Epidermal melanocyte (primary cell): ENCODE measurements around the gene SLC12A2.

Experiments
- DNase-seq: peaks from one replicate; pipeline ENCODE4 v3.0.0; 2011; ENCODE audit warnings: low spot score; ENCODE audit not compliant: insufficient read length

Gene SLC12A2

GRCh38 chr5:128163991-128164390 lies 80.4 kb downstream of the SLC12A2 start:
- no peak for DNase-seq

DNA sequence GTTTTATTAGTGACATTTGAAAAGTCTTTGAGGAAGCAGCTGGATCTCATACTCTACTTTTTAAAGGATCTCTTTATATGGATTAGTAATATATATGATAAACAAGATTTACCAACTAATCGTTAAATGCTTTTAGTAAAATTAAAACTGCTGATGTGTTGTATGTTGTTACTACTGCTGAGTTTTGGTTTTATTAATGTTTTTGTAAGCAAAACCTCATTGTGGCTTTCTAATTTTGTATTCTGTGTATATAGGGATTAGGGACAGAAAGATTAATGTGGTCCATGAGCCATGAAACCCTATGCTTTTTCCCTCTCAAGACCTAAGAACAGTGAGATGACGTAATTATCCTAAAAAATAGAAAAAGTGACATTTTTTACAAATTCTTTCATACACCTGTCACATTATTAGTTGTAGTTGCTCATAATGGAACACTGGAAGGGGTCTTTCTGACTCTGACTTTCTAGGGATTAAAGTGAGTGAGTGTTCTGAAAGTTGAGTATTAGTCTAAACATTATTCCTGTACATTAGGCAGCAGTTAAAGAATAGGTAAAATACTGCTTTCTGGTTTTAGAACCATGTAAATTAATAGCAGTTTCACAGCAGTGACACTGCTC lies 85.9 kb downstream of the SLC12A2 start:
- DNase-seq: no peak

DNA sequence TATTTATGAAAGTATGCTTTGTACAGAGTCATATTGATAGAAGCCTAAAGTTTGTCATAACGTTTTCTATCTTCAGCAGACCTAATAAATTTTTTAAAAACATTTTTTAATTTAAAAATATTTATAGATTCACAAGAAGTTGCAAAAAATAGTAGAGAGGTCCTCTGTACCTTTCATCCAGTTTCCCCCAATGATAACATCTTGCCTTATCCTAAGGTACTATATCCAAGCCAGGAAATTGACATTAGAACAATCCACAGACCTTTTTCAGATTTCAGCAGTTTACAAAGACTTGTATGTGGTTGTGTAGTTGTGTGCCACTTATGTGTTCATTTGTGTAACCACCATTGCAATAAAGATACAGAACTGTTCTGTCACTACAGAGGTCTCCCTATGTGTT lies 88.5 kb downstream of the SLC12A2 start:
- DNase-seq: no peak

- DNase-seq: no peak
These were observed 91.4 kb downstream of the SLC12A2 start for GRCh38 chr5:128174951-128175350.

GRCh38 chr5:128192368-128192767 lies 108.8 kb downstream of the SLC12A2 start:
- DNase-seq: no peak

GRCh38 chr5:128193665-128194390 lies 110.3 kb downstream of the SLC12A2 start:
- no peak for DNase-seq

GRCh38 chr5:128195316-128195715 lies 111.8 kb downstream of the SLC12A2 start:
- no peak for DNase-seq

GRCh38 chr5:128196080-128196479 lies 112.5 kb downstream of the SLC12A2 start:
- DNase-seq: no peak

GRCh38 chr5:128196791-128197190 lies 113.2 kb downstream of the SLC12A2 start:
- DNase-seq: no peak

DNA sequence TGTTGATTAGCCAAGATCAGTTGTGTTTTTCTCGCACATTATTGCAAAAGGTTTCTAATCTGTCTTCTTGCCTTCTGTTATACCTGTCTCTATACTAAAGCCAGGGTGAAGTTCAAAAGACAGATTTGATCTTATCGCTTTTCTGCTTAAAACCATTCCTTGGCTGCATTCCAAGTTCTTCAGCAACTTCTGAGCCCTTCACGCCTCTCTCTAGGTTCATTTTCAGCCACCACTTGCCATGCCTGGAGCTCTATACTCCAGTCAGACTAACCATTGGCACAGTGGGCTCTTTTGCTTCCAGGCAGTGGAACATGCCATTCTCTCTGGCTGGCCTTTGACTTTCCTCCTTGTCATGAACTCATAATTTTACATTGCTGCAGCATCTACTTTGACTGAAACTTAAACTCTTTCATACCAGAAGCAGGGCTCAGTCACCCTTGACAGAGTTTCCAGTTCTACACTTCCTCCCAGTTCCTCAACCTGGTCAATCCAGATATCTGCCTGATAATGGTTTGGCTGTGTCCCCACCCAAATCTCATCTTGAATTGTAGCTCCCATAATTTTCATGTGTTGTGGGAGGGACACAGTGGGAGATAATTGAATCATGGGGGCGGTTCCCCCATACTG lies 114.4 kb downstream of the SLC12A2 start:
- no peak for DNase-seq

GRCh38 chr5:128199104-128199503 lies 115.5 kb downstream of the SLC12A2 start:
- no peak for DNase-seq

GRCh38 chr5:128199611-128200010 lies 116.0 kb downstream of the SLC12A2 start:
- DNase-seq: no peak

GRCh38 chr5:128201065-128201926 lies 117.7 kb downstream of the SLC12A2 start:
- peak; percentile 52 for DNase-seq

GRCh38 chr5:128202320-128202719 lies 118.8 kb downstream of the SLC12A2 start:
- no peak for DNase-seq

DNA sequence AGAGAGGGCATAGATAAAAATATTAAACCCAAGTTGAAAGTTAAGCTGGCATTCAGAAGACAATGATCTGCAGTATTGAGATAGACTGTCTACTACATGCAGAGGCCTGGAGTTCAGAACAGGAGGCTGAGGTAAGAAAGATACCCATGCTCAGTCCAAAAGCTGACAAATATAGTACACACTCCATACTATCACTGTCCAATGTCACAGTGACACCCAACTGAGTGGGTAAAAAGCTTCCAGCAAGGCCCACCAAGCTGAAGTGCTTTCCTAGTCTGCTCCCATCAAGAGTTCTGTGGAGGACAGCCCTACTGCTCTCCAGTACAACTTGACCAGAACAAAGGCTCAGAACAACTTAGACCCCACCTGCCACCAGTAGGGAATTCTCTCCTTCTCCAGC lies 124.9 kb downstream of the SLC12A2 start:
- no peak for DNase-seq

- DNase-seq: no peak
These were observed 128.7 kb downstream of the SLC12A2 start for GRCh38 chr5:128212191-128212806.

DNA sequence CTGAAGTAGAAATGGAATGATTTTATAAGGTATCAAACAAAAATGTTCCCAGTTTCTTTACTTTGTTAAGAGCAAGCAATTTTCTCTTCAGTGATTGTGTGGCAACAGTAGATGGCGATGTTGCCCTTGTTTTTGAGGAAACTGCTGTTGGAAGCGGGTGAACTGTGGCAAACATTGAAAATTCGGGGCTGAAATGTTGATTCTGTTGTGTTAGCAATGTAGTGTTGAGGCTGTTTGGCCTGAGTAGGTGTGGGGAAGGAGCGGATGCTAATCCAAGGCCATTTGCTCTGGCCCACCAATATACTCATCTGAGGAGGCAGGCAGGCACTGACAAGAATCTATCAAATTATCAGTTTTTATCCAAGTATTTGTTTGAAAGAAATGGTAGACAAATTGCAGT lies 129.8 kb downstream of the SLC12A2 start:
- no peak for DNase-seq

- no peak for DNase-seq
These were observed 130.3 kb downstream of the SLC12A2 start for GRCh38 chr5:128213833-128214232.

DNA sequence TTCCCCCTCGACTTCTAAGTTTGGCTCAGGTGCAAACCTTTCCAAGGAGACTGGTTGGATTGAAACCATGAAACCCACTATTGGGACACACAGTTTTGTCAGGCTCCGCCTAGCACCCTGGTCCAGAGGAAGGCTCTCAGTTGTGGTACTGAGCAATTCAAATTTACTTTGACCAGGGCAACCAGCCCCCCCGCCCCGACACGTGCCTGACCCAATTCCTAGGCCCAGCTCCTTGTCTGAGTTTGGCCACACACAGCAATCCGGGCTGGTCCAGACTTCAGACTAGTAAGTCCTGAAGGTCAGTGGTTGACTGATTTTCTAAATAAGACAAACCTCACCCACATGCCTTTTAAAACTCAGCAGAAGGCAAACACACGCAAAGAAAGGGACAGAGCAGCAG lies 132.7 kb downstream of the SLC12A2 start:
- DNase-seq: no peak

DNA sequence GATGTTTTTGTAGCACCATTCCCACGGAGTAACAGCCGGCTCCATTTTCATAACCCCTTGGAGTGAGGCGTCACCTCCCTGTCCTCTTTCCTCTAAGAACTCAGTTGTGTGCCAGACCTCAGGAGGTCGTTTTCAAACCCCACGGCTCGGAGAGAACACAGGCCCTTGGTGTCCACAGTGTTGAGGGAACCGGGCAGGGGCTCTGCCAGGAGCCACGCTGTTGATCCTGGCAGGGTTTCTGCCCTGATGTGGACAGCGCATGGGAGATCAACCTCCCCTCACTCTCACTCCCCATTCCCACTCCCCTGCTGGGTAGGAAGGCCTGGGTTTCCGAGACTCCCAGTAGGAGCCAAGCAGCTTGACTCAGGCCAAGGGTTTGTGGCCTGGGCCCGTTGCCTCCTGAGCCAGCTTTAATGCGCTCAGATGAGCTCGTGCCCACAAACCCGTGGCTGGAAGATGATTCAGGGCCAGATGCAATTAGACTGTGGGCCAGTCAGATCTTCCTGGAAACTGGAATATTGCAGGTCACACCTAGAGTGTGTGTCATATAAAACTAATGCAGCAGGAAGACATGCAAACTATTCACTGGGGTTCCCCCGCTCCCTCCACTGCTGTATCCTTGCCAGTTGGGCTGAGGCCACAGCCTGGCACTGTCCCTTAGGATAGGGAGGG lies 133.4 kb downstream of the SLC12A2 start:
- DNase-seq: no peak

DNA sequence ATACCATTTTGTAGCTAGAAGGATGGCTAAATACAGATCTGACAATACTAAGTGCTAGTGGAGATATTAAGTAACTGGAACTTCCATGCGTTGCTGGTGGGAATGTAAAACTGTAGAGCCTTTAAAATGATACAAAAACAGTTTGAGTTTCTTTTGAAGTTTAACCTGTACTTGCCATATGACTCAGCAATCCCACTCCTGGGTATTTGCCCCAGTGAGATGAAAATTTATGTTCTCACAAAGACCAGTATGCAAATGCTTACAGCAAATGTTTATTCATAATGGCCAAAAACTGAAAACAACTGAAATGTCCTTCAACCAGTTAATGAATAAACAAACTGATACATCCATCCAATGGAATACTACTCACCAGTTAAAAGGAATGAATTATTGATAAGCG lies 137.3 kb downstream of the SLC12A2 start:
- DNase-seq: no peak
